GM12878 (cell line): ENCODE data around the gene MATN3. TPM values are rescaled to one million over a fixed set of nuclear protein-coding genes. Genes with fewer than 3 reads are reported as not detected.
A peak's percentile ranks its signal among the peaks of the same experiment; 100 is the strongest.

Experiments used
- ATAC-seq: fragments of 200-7000 bp; cut with Tn5 transposase; 3 replicates; pipeline ENCODE4 v1.9.1; 2020; ENCODE audit warnings: mild to moderate bottlenecking, moderate library complexity
- BruUV-seq: library from RNA; stranded (reverse); fragments of 400-500 nt; replicated peaks from 2 replicates; lab custom pipeline; 2021; lab: Mats Ljungman, UMichigan
- CTCF ChIA-PET: fragments of 300-600 bp; sonication (Branson Sonifier 250); formaldehyde crosslinking; extraction: SDS; loops from one replicate; lab custom pipeline; 2021; ENCODE audit warnings: inconsistent platforms; lab: Yijun Ruan, JAX
- POLR2A ChIA-PET: fragments of 350-600 bp; formaldehyde crosslinking; extraction: SDS; loops from one replicate; lab custom pipeline; 2021; ENCODE audit warnings: inconsistent platforms; lab: Charles Lee
- RAD21 ChIA-PET: fragments of 300-600 bp; sonication (Branson Sonifier 250); formaldehyde crosslinking; loops from one replicate; lab custom pipeline; 2023; ENCODE audit warnings: antibody characterized with exemption; ENCODE audit not compliant: unreplicated experiment; lab: Charles Lee
- SMC1A ChIA-PET: fragments of 300-600 bp; sonication (Branson Sonifier 250); formaldehyde crosslinking; loops from one replicate; lab custom pipeline; 2023; ENCODE audit not compliant: unreplicated experiment, uncharacterized antibody; lab: Charles Lee
- DNase-seq: peaks from one replicate; pipeline ENCODE4 v3.0.0-alpha.2; 2011; ENCODE audit warnings: low read depth, low spot score
- FAIRE-seq: peaks from 3 replicates; lab custom pipeline; 2011; peaks lifted over from hg19 to GRCh38; lab: Jason Lieb, UNC
- H2AFZ ChIP-seq: 2 replicates; pipeline ENCODE4 v1.6.0; 2011; ENCODE audit warnings: low read depth, low read length, control low read depth; ENCODE audit not compliant: control insufficient read depth
- H3K27ac ChIP-seq: 2 replicates; pipeline ENCODE4 v1.5.1; 2011; ENCODE audit warnings: control low read depth; ENCODE audit not compliant: control insufficient read depth, insufficient read depth
- H3K27me3 ChIP-seq, 2 experiments: replicated peaks in 1 of 2; 2 replicates each; pipeline versions ENCODE4 v1.6.0 to v1.6.1; 2011; ENCODE audit warnings: low read length in 1 of 2; ENCODE audit not compliant: control insufficient read depth in 2 of 2, insufficient read depth in 2 of 2
- H3K36me3 ChIP-seq, 2 experiments: 2 replicates each; pipeline ENCODE4 v1.5.1; 2011; ENCODE audit warnings: low read length in 1 of 2; ENCODE audit not compliant: control insufficient read depth in 2 of 2, insufficient read depth in 2 of 2
- H3K4me1 ChIP-seq: 2 replicates; pipeline ENCODE4 v1.6.1; 2011; ENCODE audit warnings: mild to moderate bottlenecking, low read length, moderate library complexity, mixed read lengths; ENCODE audit not compliant: control insufficient read depth, insufficient read depth
- H3K4me2 ChIP-seq: 2 replicates; pipeline ENCODE4 v1.6.0; 2011; ENCODE audit warnings: control low read depth; ENCODE audit not compliant: control insufficient read depth, insufficient read depth
- H3K4me3 ChIP-seq: fragments of 200-600 bp; sonication (generic); 2 replicates; pipeline ENCODE4 v1.5.1; 2016
- H3K79me2 ChIP-seq: 2 replicates; pipeline ENCODE4 v1.6.0; 2011; ENCODE audit warnings: low read length; ENCODE audit not compliant: control insufficient read depth, insufficient read depth
- H3K9ac ChIP-seq: 2 replicates; pipeline ENCODE4 v1.8.0; 2011; ENCODE audit warnings: low read length, control low read depth, mixed read lengths; ENCODE audit not compliant: control insufficient read depth, insufficient read depth
- H3K9me3 ChIP-seq: replicated peaks from 3 replicates; pipeline ENCODE4 v1.5.1; 2011; ENCODE audit warnings: mild to moderate bottlenecking, low read length; ENCODE audit not compliant: control insufficient read depth, insufficient read depth
- H4K20me1 ChIP-seq: 2 replicates; pipeline ENCODE4 v1.6.0; 2011; ENCODE audit not compliant: control insufficient read depth, insufficient read depth
- MLLT1 ChIP-seq: fragments of 450-650 bp; IDR thresholded peaks from 2 replicates; pipeline ENCODE4 v1.6.1; 2016; ENCODE audit warnings: mild to moderate bottlenecking
- ZBTB33 ChIP-seq: fragments of 450-650 bp; IDR thresholded peaks from 2 replicates; pipeline ENCODE4 v1.6.1; 2017; ENCODE audit warnings: mild to moderate bottlenecking
- ZBTB40 ChIP-seq: fragments of 450-650 bp; IDR thresholded peaks from 2 replicates; pipeline ENCODE4 v1.6.1; 2016; ENCODE audit warnings: mild to moderate bottlenecking, moderate library complexity, borderline replicate concordance
- WGBS: methylation state at CpG from one replicate; pipeline ENCODE4 v1.1.6; 2016; ENCODE audit warnings: low lambda C conversion rate; ENCODE audit not compliant: insufficient replicate concordance, insufficient coverage; ENCODE audit errors: missing lambda C conversion rate; 5-methylcytosine and 5-hydroxymethylcytosine counted together
- in situ Hi-C: fragments of 300-500 bp; cut with MboI; formaldehyde crosslinking; loops from 9 replicates; pipeline ENCODE4 v1.14.3; 2018; ENCODE audit warnings: mixed read lengths
- intact Hi-C: fragments of 100-400 bp; cut with micrococcal nuclease; formaldehyde crosslinking; loops from one replicate; pipeline ENCODE4 v1.14.2; 2022; ENCODE audit not compliant: unreplicated experiment
- polyA plus RNA-seq, 11 experiments: library from polyadenylated mRNA; depleted of rRNA in 4 of 11; unstranded in 6 of 11; stranded (reverse) in 5 of 11; fragments of >200 nt; fragmentation: Nextera tagmentation in 4 of 11; fragmentation: Illumina TruSeq in 1 of 11; extraction: Ambion mirVana in 4 of 11; extraction: Trizol in 1 of 11; gene quantifications; 1 replicate in 1 of 11; 2 replicates in 10 of 11; pipeline versions ENCODE4 v1.2.1 to v1.2.3, GENCODE V29; 2011 to 2016; ENCODE audit warnings: inconsistent platforms in 2 of 11, missing spikeins in 2 of 11, low read depth in 1 of 11
- total RNA-seq, 4 experiments: library from RNA; depleted of rRNA in 3 of 4; stranded (reverse); fragments of >200 nt in 3 of 4; fragmentation: Illumina TruSeq in 1 of 4; extraction: Trizol in 1 of 4; gene quantifications; 2 replicates each; pipeline versions ENCODE4 v1.2.1 to v1.2.3, GENCODE V29; 2013 to 2021

MATN3 gene
- total and polyA plus RNA-seq, 10 of the 15 experiments (the other 5 are each of a cell fraction or from before 2014, with no cell fraction given), result 0.09 TPM; not detected in 9

- ChIA-PET CTCF (interaction anchor here (0.7 to 3.2 kb wide), 8 partner anchors 9 to 652 kb away, joined by 3 to 14 read pairs (median 4); no protein-coding TSS in a partner anchor), SMC1A (interaction anchor here (1.3 to 2.8 kb wide), 4 partner anchors 10 to 59 kb away, joined by 3 to 19 read pairs (median 5); partner anchors contain the start of gene LAPTM4A), RAD21 (interaction anchor here (0.7 to 2.0 kb wide), 2 partner anchors 58 to 336 kb away, joined by 4 read pairs; no protein-coding TSS in a partner anchor), POLR2A (interaction anchor here (1.1 to 1.2 kb wide), 2 partner anchors 19 to 61 kb away, joined by 3 to 4 read pairs; partner anchors contain the start of gene LAPTM4A)
- no peak for TF ChIP-seq ZBTB40
- TF ChIP-seq MLLT1, result peak; percentile 90
- 0 out of 2 replicates have a peak, but pooled peaks have one; percentile 54 for TF ChIP-seq ZBTB33
- Histone ChIP-seq H3K27me3 (no peaks in the 10 kb centered on the region), H3K4me3 (peak overlapping the region; percentile 95), H3K4me1 (peaks cover 6% of the 10 kb centered on the region; the same call in 1 of the 2 replicates), H3K36me3 (no peaks in the 10 kb centered on the region), H3K9ac (peak overlapping the region; percentile 67; the same call in 1 of the 2 replicates), H3K4me2 (peak overlapping the region; percentile 93), H3K27ac (no peak overlapping the region), H4K20me1 (no peaks in the 10 kb centered on the region), H2AFZ (peak overlapping the region; percentile 97), H3K9me3 (no peaks in the 10 kb centered on the region), H3K79me2 (no peaks in the 10 kb centered on the region)
- ATAC-seq, result no peak
- in situ Hi-C loops (no loop called here), intact Hi-C loops (no loop called here)
- no peak for DNase-seq
- 25% methylated on average over 10 of the region's 10 CpGs for WGBS
- no TSS peak for BruUV-seq
- FAIRE-seq, result no peak
These were observed 22.1 kb downstream of the MATN3 start for GRCh38 chr2:19990416-19990728.
